Fibroblast of lung (primary cell): ENCODE data around the gene CCNY.

ENCODE experiments used
- EZH2 ChIP-seq: IDR thresholded peaks from 2 replicates; pipeline ENCODE4 v1.5.1; 2012; ENCODE audit warnings: low read length, control low read depth, mild to moderate bottlenecking; ENCODE audit errors: missing control alignments
- TF ChIP-seq, protein P1 (sequence below), 2 donors: IDR thresholded peaks in 1 of 2; conservative IDR thresholded peaks in 1 of 2; 1 replicate in 1 of 2; 2 replicates in 1 of 2; pipeline ENCODE4 v1.5.1; 2011 to 2012; ENCODE audit warnings: low read length in 2 of 2, control low read depth in 1 of 2, inconsistent platforms in 1 of 2, low read depth in 1 of 2, mild to moderate bottlenecking in 1 of 2

DNA sequence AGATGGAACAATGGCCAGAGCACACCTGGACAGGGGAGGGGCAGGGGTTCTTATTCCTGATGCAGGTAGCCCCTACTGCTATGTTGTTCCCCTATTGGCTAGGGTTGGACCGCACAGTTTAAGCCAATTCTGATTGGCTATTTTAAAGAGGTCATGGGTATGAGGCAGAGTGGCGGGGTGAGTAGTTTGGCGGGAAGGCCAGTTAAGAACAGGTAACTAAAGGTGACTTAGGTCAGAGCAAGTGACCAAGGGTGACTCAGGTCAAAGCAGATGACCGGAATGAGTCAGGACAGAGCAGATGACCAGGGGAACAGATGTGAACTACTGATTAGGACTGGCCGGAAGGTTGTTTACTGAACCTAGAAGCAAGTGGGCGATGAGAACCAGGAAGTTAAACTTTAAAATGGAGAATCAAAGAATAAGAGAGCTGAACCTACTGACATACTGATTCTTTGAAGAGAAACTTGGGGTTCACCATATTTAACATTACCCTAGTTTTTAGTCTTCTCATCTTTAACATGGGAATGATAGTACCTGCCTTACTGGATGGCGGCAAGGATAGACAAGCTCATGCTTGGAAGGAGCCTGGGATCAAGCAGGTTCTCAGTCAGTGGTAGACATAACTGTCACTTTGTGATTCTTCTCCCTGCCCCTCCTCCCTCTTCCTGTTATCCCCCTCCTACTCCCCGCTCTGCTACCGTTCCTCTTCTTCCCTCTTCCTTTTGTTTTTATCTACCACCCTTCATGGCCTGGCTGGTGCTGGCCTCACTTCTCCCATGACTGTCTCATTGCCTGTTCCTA, 55.0 kb downstream of the CCNY start:
- TF ChIP-seq, protein P1, sequence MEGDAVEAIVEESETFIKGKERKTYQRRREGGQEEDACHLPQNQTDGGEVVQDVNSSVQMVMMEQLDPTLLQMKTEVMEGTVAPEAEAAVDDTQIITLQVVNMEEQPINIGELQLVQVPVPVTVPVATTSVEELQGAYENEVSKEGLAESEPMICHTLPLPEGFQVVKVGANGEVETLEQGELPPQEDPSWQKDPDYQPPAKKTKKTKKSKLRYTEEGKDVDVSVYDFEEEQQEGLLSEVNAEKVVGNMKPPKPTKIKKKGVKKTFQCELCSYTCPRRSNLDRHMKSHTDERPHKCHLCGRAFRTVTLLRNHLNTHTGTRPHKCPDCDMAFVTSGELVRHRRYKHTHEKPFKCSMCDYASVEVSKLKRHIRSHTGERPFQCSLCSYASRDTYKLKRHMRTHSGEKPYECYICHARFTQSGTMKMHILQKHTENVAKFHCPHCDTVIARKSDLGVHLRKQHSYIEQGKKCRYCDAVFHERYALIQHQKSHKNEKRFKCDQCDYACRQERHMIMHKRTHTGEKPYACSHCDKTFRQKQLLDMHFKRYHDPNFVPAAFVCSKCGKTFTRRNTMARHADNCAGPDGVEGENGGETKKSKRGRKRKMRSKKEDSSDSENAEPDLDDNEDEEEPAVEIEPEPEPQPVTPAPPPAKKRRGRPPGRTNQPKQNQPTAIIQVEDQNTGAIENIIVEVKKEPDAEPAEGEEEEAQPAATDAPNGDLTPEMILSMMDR (conservative IDR thresholded peaks at IDR 0.05 in 1 of 2, IDR thresholded peaks at IDR 0.05 in 1 of 2; ENCODE audit: low read depth in 1 of 2, low read length in 2 of 2), result no peak
- TF ChIP-seq EZH2, result no peak
